Kidney glomerular epithelial cell (primary cell): ENCODE measurements around the gene PBX4.
"Not testable (repeated sequence)": the region's sequence is repeated elsewhere in the genome, so short reads cannot be mapped to it uniquely, and the experiment has no call there.

ENCODE experiments used
- DNase-seq: peaks from one replicate; lab custom pipeline; 2025; lab: John Stamatoyannopoulos, UW

The PBX4 gene, protein sequence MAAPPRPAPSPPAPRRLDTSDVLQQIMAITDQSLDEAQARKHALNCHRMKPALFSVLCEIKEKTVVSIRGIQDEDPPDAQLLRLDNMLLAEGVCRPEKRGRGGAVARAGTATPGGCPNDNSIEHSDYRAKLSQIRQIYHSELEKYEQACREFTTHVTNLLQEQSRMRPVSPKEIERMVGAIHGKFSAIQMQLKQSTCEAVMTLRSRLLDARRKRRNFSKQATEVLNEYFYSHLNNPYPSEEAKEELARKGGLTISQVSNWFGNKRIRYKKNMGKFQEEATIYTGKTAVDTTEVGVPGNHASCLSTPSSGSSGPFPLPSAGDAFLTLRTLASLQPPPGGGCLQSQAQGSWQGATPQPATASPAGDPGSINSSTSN

DNA sequence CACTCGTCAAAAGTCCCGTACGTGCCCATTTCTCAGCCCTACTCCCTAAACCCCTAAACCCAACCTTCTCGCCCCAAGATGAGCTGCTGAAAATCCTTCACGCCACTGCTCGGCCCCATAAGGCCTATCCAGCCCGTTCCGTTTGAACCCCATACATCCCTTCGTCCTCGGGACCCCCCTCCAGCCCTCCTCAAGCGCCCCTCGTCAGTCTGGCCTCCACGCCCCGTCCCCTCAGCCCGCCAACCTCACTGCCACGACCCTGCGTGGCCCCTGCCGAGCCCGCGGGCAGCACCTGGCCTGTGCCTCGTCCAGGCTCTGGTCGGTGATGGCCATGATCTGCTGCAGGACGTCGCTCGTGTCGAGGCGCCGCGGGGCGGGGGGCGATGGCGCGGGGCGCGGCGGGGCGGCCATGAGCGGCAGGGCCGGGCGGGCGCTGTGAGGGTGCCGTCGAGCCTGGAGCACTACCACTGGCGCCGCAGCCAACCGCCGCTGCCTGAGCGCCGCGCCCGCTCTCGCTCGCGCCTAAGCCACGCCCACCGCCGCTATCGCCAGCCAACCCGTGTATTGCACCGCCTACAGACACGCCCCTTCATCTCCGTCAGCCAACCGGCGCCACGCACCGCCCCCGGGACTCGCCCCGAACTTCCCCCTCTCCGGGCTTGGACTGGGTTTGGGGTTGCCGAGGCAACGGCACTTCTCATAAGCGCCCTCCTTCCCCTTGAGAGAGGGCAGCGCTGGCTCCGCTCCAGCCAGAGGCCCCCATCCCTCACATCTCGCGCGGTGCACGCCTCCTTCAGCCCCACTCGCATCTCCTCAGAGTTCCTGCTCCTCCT is at the start of gene PBX4:
PBX4 (minus strand) TSS at position 469 of the 833 bp plus-strand sequence; CDS start at position 411, 58 bp downstream.
- peak; percentile 84 for DNase-seq

DNA sequence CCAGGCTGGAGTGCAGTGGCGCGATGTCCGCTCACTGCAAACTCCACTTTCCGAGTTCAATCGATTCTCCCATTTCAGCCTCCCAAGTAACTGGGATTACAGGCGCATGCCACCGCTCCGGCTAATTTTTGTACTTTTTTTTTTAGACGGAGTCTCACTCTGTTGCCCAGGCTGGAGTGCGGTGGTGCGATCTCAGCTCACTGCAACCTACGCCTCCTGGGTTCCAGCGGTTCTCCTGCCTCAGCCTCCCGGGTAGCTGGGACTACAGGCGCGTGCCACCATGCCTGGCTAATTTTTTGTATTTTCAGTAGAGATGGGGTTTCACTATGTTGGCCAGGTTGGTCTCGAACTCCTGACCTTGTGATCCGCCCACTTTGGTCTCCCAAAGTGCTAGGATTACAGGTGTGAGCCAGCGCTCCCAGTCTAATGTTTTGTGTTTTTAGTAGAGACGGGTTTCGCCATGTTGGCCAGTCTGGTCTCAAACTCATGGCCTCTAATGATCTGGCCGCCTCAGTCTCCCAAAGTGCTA is 47.0 kb upstream of the PBX4 start:
- not testable (repeated sequence) for DNase-seq

DNA sequence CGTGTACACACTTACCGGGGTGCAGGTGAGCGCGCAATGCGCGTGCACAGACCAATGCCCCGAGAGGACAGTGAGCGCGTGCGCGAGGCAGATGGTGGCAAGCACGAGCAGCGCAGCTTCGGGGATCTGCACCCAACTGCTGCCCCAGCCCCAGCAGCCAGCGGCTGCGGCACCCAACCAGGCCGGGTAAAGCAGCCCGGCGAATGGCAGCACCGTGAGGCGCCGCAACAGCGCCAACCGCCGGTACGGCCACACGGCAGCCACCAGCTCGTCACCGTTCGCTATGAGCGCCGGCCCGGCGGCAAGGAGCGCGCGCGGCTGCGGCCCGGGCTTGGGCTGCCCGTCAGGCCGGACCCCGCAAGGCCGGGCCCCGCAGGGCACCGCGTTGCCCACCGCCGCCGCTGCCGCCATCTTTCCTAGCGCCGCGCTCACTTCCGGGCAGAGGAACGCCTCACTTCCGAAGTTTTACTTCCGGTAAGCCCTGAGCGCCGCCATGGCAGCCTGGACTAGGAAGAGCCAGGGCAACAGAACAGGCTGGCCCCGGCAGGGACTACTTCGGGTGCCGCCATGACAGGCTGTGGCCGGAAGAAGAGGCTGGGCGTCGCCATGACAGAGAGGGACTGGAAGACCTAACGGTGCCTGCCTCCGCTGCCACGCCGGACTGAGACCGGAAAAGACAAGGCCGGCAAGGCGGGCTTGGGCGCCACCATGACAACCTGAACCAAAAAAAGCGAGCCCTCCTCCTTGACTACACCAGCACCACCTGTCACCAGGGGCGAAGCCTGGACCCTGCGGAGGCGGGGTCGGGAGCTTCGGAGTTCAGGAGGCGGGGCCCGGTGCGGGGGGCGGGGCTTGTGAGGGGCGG is 45.0 kb upstream of the PBX4 start, which contains the start of gene ATP13A1:
ATP13A1 (minus strand) TSS at position 421 of the 865 bp plus-strand sequence; CDS start at position 411, 10 bp downstream.
- DNase-seq = peak; percentile 99

DNA sequence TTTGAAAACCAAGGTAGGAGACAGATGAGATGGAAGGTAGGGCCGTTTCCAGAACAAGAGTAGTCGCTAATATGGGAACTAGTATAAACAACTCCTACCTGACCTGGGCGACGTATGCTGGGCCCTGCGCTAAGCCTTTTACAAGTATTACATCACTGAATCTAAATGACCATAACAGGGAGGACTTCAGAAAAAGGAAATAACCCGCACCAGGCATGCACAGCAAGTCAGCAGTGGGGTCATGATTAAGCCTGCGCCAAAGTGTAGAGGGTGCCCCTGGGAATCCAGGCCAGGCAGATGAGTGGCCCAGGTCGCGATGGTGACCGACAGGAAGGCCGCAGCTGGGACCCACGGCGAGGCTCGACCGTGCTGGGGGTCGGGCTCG is 44.4 kb upstream of the PBX4 start:
- DNase-seq = peak; percentile 20

DNA sequence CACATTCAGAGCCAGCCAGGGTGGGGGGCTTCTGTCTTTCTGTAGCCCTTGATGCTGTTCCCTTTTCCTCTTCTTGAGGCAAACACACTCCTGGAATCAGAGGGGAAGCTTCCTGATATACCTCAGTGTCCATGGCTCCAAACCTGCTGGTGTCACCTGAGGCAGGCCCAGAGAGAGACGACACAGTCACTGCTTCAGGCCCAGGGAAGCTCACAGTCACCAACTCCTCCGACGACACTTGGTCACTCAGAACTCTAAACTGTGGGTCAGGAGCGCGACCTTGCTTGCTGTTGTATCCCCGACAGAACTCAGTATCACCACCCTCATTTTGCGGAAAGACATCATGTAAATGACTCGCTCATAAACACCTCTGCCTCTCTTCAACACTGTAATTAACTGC is 43.9 kb upstream of the PBX4 start:
- no peak for DNase-seq

DNA sequence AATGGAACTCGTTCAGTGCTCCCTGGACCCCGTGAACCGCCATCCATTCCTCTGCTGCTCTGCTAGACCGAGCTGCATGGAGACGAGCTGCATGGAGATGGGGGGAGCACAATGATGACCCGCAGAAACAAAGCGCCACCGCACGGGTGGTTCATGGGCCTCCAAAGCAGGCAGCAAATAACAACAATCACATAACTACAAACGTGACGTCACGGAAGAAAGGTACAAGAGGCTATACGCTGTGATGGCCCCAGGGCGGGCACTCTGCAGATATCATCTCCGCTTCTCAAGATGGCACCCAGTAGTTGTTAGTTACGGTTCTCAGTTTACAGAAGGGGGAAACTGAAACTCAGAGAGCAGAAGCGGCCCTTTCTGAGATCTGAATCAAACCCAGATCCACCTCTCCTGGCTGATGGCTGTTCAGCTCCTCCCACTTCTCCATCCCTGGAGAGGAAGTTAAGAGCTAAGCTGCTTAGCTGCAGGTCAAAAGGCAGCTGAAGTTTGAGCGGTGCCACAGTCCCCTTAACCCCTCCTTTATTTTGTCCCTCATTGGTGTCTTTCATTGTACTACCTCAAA is 43.3 kb upstream of the PBX4 start:
- no peak for DNase-seq

DNA sequence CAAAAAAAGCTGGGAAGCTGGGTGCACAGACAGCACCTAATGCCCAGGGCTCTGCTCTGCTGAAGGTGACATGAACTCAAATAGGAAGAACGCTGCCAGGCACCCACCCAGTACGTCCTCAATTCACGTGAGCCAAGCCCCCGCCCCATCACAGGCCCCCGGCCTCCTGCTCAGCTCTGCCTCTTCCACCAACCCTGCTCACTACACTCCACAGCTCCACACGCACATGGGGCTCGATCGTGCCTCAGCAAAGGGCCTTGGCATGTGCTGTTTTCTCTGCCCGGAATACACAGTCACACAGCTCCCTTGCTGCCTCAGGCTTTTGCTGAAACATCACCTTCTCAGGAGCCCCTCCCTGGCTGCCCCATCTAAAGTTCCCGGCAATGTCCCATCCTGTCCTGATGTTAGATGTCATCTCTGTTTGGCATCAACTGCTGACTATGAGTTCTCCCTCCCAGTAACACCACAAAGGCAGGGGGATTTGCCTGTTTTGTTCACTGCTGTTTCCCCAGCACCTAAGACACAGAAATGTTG is 42.7 kb upstream of the PBX4 start:
- no peak for DNase-seq

DNA sequence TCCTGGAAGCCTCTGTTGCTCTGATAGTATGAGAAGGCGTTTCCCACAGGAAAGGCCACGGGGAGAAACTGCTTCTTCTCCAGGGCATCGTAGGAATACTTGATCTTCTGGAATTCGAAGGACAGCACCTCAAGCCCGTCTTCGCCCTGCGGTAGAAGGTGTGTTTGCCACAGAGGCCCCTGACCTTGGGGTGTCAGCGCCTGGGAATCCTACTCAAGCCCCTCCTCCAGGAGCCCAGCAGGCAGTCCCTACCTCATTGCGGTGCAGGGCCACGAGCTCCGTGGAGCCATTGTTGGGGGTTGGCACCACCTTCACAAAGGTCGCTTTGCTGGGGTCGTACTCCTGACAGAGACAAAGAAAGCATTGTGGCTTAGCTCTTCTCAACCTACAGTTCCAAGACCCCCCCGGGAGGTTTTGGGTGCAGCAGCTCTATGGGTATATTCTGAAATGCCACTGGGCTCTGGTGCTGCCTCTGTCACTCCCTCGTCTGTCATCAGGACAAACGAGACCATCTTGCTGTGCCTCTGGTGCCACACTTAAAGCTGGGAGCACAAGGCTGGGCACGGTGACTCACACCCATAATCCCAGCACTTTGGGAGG is 41.3 kb upstream of the PBX4 start:
- DNase-seq = no peak

DNA sequence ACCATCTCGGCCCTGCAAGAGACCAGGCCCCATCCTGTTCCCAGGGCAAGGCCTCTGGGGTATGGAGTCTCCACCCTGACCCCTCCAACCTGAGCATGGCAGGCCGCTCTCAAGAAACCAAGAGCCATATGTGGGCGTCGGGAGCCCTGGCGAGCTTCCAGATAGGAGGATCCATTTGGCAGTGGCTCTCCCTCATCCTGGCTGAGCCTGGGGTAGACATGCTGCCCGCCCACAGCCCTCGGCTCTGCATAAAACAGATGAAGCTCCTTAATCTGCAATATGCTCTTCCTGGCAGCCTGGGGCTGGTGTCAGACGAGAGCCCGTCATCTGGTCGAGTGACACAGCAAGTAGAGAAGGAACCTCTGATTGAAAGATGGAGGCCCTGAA is 38.9 kb upstream of the PBX4 start:
- DNase-seq = no peak

DNA sequence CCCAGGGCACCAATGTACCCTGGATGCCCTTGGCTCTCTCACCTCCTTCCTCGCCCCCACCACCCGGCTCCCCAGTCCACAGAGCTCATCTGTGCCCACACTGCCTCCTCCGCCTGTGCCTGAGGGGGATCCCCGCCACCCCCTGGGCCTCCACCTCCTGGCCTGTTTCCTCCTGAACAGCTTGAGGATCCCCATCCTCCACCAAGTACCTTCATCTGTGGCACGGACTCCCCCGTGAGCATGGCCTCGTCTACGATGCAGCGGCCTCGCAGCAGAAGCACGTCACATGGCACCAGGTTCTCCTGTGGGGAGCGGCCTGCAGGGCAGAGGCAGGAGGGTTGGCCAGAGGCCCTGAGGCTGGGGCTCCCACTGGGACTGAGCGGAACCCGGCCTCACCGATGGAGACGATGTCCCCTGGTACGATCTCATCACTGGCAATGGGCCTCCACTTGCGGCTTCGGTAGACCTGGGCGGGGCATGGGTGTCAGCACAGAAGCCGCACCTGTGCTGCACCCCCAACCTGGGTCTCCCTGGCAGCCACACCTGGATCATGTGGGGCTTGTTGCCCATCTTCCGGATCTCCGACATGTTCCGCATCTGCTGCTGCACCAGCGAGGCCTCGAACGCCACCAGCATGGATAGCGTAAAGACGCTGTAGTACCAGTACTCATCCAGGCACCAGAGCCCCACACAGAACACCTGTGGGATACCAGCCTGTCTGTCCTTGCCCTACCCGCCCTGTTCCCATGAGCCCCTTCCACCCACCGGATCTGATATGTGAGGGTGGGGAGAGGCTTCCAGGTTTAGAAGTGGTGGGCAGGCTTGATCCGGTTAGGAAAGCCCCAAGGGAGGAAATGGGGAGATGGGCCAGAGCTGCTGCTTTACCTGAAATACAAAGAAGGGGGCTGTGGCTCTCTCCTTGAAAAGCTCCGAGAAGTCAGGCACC is 38.2 kb upstream of the PBX4 start:
- no peak for DNase-seq

DNA sequence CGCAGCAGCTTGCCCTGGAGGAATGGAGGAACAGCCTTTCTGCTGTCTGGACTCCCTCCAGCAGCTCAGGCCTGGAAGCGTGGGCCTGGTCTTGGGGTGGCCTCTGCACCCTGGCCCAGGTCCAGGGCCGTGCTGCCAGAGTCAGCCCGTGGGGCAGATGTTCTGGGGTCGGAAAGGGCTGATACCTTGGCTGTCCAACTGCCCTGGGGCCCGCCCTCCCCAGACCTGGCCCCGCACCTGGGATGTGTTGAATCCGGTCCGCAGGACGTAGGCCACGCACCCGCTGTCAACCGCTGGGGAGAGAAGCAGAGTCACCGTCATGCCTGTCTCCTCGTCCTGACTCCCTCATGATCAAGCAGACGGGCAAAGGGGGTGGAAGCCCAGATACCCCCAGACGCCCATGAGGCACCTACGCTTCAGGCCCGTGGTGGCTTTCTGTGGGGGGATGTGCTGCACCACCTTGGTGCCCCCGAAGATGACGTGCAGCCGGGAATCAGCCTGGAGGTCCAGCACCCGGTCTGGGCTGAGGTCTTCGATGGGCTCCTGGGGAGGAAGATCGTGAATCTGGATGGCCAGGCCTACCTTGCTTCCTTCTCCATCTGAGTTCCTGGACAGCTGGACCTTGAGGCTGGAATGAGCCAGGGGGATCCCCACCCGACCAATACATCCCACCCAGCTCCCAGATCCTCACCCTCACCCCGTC is 37.3 kb upstream of the PBX4 start:
- DNase-seq = no peak

DNA sequence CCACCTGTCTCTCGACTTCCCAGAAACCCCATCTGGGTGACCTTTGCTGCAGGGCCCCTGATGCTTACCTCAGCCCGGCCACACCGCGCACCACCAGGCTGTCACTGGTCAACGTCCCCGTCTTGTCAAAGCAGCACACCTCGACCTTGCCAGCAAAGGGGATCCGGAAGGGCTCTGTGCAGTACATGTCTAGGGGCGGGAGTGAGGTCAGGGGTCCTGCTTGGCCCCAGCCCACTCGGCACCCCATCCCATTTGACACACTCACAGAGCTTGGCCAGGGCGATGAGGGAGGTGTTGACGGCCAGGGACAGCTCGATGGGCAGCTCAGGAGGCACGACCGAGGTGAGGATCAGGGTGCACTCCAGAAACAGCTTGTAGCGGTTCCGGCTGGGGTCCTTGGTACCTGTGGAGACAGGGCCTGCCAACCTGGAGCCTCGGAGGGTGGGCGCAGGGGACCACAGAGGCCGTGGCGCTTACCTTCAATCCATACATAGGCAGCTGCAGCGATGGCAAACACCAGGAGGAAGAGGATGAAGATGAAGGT is 36.6 kb upstream of the PBX4 start:
- DNase-seq = no peak

DNA sequence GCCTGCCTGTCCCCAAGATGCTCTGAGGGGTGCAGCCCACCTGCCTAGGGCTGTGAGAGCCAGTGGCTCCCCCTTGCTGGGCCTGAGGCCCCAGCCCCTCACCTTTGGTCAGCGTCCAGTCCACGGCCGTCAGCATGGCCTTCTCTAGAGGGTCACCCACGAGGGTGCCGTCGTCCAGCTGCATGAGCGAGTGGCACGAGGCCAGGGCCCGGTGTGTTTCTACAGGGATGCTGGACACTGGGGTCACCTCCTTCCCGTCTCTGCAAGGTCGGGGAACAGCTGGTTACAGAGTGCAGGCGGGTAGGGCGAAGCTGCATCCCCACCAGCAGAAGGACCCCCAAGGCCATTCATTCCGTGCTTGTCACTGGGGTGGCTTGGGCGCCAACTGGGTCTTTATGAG is 36.0 kb upstream of the PBX4 start:
- no peak for DNase-seq

DNA sequence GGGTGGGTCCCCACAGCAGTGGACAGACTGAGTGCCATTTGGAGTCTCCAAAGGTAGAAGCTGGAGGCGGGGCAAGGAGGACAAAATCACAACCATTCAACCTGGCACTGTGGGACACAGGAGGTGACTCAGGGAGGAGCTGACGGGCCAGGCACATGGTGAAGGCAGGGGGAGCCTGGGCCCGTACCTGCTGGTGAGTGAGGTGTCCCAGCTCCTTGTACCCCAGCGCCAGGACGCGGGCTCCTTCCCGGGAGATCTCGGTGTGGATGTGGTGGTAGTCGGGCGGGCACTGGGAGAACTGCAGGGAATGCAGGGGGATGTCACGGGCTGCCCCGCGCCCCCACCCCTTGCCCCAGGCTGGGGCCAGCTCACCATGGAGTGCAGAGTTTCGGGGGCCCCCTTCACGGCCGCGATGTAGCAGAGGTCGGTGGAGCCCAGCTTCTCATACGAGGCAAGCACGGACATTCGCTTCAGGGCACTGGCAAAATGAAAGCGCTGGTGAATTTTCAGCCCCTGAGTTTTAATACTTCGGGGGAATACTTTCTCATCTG is 35.2 kb upstream of the PBX4 start:
- no peak for DNase-seq

DNA sequence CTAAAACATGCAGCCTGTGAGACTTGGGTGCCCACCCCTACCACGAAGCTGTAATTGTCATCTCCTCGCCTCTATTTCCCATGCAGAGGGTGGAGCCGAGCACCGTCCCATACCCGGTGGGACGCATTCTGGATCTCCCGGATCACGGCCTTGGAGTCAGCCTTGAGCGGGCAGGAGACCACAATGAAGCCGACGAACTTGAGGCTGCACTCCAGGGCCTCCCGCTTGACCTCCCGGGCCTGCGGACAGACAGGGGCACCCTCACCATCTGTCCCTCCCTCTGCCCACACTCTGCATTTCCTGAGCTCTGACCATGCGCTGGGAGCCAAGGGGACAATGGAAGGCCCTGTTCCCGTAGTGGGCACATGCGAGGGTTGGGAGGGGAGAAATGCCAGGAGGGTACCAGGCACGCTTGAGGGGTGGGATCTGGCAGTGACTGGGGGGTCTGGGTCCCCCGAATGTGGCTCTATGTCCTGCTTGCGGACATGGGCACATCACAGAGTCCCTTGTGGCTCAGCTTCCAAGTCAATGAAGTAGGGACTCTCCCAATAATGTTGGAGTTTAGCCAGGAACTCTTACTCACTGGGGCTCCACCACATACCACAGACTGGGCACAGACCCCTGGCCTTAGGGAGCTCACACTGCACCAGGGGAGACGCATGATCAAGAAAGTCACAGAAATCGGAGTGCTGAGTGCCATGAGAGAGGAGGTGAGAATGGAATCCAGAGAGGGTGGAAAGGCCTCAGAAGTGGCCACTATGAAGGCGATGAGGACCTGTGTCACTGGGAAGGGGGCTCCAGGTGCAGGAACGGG is 34.2 kb upstream of the PBX4 start:
- no peak for DNase-seq

DNA sequence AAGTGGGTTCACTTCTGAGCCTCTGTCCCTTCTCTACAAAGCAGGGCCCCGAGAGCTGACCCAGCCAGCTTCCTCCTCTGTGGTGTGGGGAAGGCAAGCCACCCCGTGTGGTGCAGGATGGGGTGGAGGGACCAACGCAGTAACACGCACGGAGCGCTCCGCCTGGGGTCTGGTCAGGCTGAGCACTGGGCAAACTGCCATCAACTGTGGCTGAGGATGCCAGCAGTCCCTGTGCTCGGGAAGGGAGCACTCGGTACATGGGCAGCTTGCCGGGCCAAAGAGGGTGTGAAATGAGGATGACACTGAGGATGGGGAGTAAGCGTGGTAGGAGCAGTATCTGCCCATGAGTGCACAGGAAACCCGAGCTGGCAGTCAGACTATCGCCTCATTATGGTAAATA is 32.6 kb upstream of the PBX4 start:
- no peak for DNase-seq

DNA sequence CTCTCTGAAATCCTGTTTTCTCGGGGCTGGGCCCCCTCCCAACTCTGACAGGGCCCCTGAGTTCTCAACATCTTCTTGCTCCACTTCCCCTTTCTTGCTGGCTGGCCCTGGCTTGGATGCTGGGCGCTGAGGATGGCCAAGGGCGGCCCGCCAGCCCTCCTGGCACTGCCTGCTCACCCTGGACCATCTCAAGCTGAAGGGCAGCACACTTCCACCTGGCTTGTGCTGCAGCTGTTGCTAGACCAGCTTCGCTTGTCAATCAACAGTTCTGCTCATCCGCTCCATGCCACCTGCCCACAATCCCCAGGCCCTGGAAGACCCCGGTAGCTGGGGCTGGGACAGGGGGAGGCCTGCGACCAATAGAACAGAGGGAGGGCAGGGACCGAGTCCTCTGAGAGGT is 31.8 kb upstream of the PBX4 start:
- DNase-seq = no peak

DNA sequence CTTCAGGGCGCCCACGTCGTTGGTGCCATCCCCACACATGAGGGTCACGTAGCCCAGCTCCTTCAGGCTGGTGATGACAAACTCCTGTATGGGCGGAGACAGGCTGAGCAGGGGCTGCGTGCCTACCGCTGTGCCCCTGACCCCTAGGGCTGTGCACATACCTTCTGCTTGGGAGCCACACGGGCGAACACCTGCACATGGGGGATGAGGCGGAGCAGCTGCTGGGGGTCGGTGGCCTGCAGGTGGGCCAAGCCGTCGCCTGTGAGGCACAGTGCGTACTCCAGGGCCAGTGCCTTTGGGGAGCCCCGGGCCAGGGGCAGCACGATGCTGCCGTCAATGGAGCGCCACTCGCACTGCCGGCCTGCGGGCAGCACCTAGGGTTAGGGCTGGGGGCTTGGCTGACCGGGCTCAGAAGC is 31.1 kb upstream of the PBX4 start:
- no peak for DNase-seq
